ENCODE measurements around the gene TMEM217. TPM values are rescaled to one million over a fixed set of nuclear protein-coding genes. Genes with fewer than 3 reads are reported as not detected.

The TMEM217 gene
- total and polyA plus RNA-seq, 5 donors: 0.15 to 1.0 (median 0.16) TPM; not detected in 2

- intact Hi-C loops (cut with DNase I): no loop called here
- H3K9me3 ChIP-seq (ENCODE audit: control insufficient read depth, low read length): no peaks in the 10 kb centered on the region
- WGBS: 67% methylated on average over 2 of the region's 2 CpGs
- H3K4me1 ChIP-seq (ENCODE audit: control insufficient read depth, insufficient read depth, low read length): peaks cover 2% of the 10 kb centered on the region
- H3K27me3 ChIP-seq (ENCODE audit: control insufficient read depth, insufficient read depth): no peaks in the 10 kb centered on the region
- no peak for ATAC-seq
- no peak overlapping the region for H3K4me3 ChIP-seq (ENCODE audit: low read length)
- H3K27ac ChIP-seq (ENCODE audit: low read length): no peak overlapping the region
- no peak for DNase-seq
Observed at GRCh38 chr6:37260040-37260439, 2.1 kb upstream of the TMEM217 start.

GRCh38 chr6:37259191-37259590 lies 1.2 kb upstream of the TMEM217 start:
- Histone ChIP-seq H3K4me3 (ENCODE audit: low read length) (no peak overlapping the region), H3K27ac (ENCODE audit: low read length) (no peak overlapping the region), H3K9me3 (ENCODE audit: control insufficient read depth, low read length) (no peaks in the 10 kb centered on the region), H3K4me1 (ENCODE audit: control insufficient read depth, insufficient read depth, low read length) (peaks cover 2% of the 10 kb centered on the region), H3K27me3 (ENCODE audit: control insufficient read depth, insufficient read depth) (no peaks in the 10 kb centered on the region)
- intact Hi-C loops (cut with DNase I): no loop called here
- DNase-seq (no peak), ATAC-seq (no peak)
- 39% methylated on average over 2 of the region's 2 CpGs for WGBS

- H3K4me3 ChIP-seq (ENCODE audit: low read length): peak overlapping the region; percentile 87
- peaks cover 2% of the 10 kb centered on the region for H3K4me1 ChIP-seq (ENCODE audit: control insufficient read depth, insufficient read depth, low read length)
- intact Hi-C loops (cut with DNase I): no loop called here
- no peak for ATAC-seq
- no peaks in the 10 kb centered on the region for H3K9me3 ChIP-seq (ENCODE audit: control insufficient read depth, low read length)
- no peaks in the 10 kb centered on the region for H3K27me3 ChIP-seq (ENCODE audit: control insufficient read depth, insufficient read depth)
- no peak for DNase-seq
- H3K27ac ChIP-seq (ENCODE audit: low read length): peak overlapping the region; percentile 80
- 14% methylated on average over 11 of the region's 11 CpGs for WGBS
Observed at GRCh38 chr6:37258405-37259105, 611 bp upstream of the TMEM217 start.

- H3K27ac ChIP-seq (ENCODE audit: low read length): no peak overlapping the region
- intact Hi-C loops (cut with DNase I): no loop called here
Observed at GRCh38 chr6:37257320-37257633, 667 bp downstream of the TMEM217 start.

DNA sequence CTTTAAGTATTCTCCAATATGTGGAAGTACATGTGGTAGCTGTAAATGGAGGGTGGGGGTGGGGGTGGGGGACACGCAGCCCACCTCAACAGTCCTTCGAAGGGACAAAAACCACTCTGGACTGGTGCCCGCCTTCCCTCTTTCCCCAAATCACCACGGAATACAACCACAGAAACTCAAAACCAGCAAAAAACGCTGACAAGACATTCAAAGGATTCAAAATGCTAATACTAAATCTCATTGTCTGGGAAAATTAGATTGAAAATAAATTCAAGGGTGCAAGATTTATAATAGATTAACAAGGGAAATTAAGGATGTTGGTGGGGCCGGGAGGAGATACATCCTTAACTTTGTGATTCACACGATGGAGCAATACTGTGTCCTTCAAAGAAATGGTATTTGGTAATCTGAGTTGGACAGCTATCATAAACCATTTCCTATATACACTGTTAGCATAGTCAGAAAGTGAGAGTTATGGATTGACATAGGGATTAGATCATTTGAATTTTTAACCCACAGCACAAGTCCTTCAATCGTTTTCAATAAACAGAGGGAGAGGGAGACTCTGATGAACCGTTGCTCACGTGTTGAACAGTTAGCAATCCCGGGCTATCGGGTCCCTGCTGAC lies 1.1 kb downstream of the TMEM217 start:
- Histone ChIP-seq H3K4me3 (ENCODE audit: low read length) (peak overlapping the region; percentile 87), H3K4me1 (ENCODE audit: control insufficient read depth, insufficient read depth, low read length) (peaks cover 2% of the 10 kb centered on the region), H3K27me3 (ENCODE audit: control insufficient read depth, insufficient read depth) (no peaks in the 10 kb centered on the region), H3K27ac (ENCODE audit: low read length) (no peak overlapping the region), H3K9me3 (ENCODE audit: control insufficient read depth, low read length) (no peaks in the 10 kb centered on the region)
- no peak for ATAC-seq
- no peak for DNase-seq
- intact Hi-C loops (cut with DNase I): no loop called here
- WGBS: 52% methylated on average over 12 of the region's 12 CpGs

More at GRCh38 chr6:37257320-37257633, 667 bp downstream of the TMEM217 start:
- Histone ChIP-seq H3K4me1 (ENCODE audit: control insufficient read depth, insufficient read depth, low read length) (peaks cover 2% of the 10 kb centered on the region), H3K4me3 (ENCODE audit: low read length) (peak overlapping the region; percentile 87), H3K9me3 (ENCODE audit: control insufficient read depth, low read length) (no peaks in the 10 kb centered on the region), H3K27me3 (ENCODE audit: control insufficient read depth, insufficient read depth) (no peaks in the 10 kb centered on the region)
- under 1% methylated on average over 9 of the region's 9 CpGs for WGBS
- ATAC-seq (no peak), DNase-seq (no peak)

DNA sequence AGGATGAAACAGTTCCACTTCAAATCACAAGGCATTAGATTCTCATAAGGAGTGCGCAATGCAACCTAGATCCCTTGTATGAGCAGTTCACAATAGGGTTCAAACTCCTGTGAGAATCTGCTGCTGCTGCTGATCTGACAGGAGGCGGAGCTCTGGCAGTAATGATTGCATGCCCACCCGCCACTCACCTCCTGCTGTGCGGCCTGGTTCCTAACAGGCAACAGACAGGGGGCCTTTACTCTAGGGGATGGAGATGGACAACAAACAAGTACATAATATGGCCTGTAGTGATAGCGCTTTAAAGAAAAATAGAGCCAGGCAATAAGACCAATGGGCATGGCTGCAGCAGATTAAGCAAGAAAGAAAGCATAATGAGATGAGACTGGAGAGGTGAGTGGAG lies 3.1 kb downstream of the TMEM217 start:
- H3K4me3 ChIP-seq (ENCODE audit: low read length): no peak overlapping the region
- no peaks in the 10 kb centered on the region for H3K27me3 ChIP-seq (ENCODE audit: control insufficient read depth, insufficient read depth)
- H3K4me1 ChIP-seq (ENCODE audit: control insufficient read depth, insufficient read depth, low read length): peaks cover 2% of the 10 kb centered on the region
- DNase-seq (no peak), ATAC-seq (no peak)
- intact Hi-C loops (cut with DNase I): no loop called here
- H3K27ac ChIP-seq (ENCODE audit: low read length): no peak overlapping the region
- H3K9me3 ChIP-seq (ENCODE audit: control insufficient read depth, low read length): no peaks in the 10 kb centered on the region
- 97% methylated on average over 5 of the region's 5 CpGs for WGBS

DNA sequence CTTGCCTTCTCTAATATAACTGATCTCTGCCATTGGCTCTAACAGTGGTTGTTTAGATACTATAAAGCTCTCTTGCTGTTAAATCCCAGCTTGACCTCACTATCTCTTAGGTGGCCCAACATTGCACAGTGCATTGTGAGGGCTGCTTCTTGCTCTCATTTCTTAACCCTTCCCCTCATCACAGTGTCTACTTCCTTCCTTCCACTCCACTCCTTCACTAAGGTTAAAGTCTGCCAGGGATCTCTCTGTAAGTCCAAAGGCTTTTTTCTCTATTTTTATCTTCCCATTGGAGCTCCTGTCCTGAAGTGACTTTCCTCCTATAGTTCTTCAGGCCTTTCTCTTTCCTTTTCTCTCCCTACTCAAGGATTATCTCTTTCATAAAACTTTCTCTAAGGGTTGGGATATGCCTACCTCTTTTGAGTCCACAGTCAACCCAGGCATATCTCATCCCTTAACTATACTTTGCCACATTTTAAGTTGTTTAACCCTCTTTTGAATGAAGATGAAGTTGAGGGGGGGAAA lies 4.4 kb downstream of the TMEM217 start:
- DNase-seq (no peak), ATAC-seq (no peak)
- H3K27ac ChIP-seq (ENCODE audit: low read length): no peak overlapping the region
- intact Hi-C loops (cut with DNase I): no loop called here
- no peak overlapping the region for H3K4me3 ChIP-seq (ENCODE audit: low read length)
- H3K27me3 ChIP-seq (ENCODE audit: control insufficient read depth, insufficient read depth): no peaks in the 10 kb centered on the region
- H3K4me1 ChIP-seq (ENCODE audit: control insufficient read depth, insufficient read depth, low read length): peaks cover 2% of the 10 kb centered on the region
- no peaks in the 10 kb centered on the region for H3K9me3 ChIP-seq (ENCODE audit: control insufficient read depth, low read length)

DNA sequence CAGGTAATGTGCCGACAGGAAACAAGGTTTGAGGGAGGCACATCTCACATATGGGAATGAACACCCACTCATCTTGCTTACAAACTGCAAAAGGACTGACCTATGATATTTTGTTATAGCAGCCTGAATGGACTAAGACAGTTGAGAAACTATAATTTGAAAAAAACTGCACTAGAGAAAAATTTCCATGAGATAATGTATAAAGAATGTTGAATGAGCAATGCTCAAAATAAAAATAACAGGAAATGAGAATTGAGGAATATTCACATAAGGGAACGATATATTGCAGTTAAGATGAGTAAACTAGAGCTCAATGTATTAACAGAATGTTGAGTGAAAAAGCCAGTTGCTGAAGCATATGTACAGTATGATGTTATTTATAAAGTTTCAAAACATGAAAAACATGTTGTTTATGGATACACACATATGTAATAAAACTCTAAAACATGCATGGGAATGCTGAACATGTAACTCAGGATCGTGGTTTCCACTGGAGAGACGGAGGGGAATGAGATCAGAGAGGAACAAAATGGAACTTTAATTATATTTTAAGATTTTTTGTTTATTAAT lies 6.6 kb downstream of the TMEM217 start:
- intact Hi-C loops (cut with DNase I): no loop called here
- 75% methylated on average over 4 of the region's 4 CpGs for WGBS
- DNase-seq (no peak), ATAC-seq (no peak)
- no peaks in the 10 kb centered on the region for H3K4me1 ChIP-seq (ENCODE audit: control insufficient read depth, insufficient read depth, low read length)
- H3K4me3 ChIP-seq (ENCODE audit: low read length): no peak overlapping the region
- H3K27me3 ChIP-seq (ENCODE audit: control insufficient read depth, insufficient read depth): no peaks in the 10 kb centered on the region
- H3K27ac ChIP-seq (ENCODE audit: low read length): no peak overlapping the region
- no peaks in the 10 kb centered on the region for H3K9me3 ChIP-seq (ENCODE audit: control insufficient read depth, low read length)

DNA sequence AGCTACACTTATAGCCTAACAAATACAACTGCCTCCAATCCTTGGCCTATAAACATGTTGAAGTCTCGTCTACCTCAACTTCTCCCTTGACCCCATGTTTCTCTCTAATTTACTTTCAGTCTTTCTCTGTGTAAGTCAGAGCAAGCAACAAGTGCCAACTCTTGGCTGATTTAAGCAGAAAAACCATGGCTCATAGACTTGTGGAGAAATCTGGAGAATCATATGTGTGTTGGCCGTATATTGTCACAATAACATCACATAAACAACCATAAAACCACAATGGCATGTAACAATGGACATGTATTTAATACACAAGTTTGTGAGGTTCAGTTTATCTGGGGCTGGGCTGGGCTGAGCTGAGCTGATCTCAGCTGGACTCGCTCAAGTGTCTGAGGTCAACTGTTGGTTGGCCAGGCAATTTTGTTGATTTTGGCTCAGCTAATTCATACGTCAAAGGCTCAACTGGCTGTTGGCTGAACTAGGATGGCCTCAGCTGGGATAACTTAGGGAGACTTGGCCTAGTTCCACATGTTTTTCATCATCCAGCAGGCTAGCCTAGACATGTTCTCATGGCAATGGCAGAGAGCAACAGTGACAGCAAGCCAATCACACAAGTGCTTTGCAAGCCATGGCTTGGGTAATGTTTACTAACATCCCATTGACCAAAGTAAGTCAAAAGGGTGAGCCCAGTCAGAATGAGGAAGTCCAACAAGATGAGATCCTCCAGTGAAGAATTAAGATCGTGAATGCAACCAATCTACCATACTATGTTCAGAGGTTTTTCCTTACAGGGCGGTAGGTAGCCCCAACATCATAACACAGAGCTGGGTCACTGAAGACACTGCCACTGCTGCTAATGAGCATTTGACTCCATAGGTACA lies 13.3 kb downstream of the TMEM217 start:
- Histone ChIP-seq H3K9me3 (ENCODE audit: control insufficient read depth, low read length) (no peaks in the 10 kb centered on the region), H3K4me3 (ENCODE audit: low read length) (no peak overlapping the region), H3K27me3 (ENCODE audit: control insufficient read depth, insufficient read depth) (no peaks in the 10 kb centered on the region), H3K27ac (ENCODE audit: low read length) (peak overlapping the region; percentile 99), H3K4me1 (ENCODE audit: control insufficient read depth, insufficient read depth, low read length) (peaks cover 15% of the 10 kb centered on the region)
- 24% methylated on average over 6 of the region's 6 CpGs for WGBS
- intact Hi-C loops (cut with DNase I): no loop called here
- DNase-seq (peak; percentile 78 to 90 (median 80)), ATAC-seq (peak; percentile 91 to 94)

DNA sequence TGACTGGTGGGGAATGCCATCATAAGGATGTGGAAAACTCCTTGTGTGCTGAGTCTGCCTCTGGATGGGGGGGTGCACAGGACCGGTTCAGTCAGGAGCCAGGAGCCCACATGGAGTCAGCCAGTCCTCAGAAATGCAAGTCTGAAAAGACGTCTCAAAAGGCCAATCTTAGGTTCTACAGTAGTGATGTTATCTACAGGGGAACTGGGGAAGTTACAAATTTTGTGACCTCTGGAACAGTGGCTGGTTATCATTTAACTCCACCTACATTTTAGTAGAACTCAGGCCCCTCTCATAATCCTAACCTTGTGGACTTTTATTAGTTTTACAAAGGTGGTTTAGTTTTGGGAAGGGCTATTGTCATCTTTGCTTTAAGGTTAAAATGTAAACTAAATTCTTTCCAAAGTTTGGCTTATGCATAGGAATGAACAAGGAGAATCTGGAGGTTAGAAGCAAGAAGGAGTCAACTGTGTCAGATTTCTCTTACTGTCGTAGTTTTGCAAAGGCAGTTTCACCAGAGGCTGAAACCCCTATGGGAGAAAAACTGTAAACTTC lies 14.1 kb downstream of the TMEM217 start:
- H3K27ac ChIP-seq (ENCODE audit: low read length): peak overlapping the region; percentile 53
- no peak overlapping the region for H3K4me3 ChIP-seq (ENCODE audit: low read length)
- DNase-seq (peak in 1 of 3 donors; percentile 18), ATAC-seq (no peak)
- peaks cover 15% of the 10 kb centered on the region for H3K4me1 ChIP-seq (ENCODE audit: control insufficient read depth, insufficient read depth, low read length)
- no peaks in the 10 kb centered on the region for H3K27me3 ChIP-seq (ENCODE audit: control insufficient read depth, insufficient read depth)
- WGBS: 45% methylated on average over 3 of the region's 3 CpGs
- intact Hi-C loops (cut with DNase I): no loop called here
- H3K9me3 ChIP-seq (ENCODE audit: control insufficient read depth, low read length): no peaks in the 10 kb centered on the region

Measured in right cardiac atrium (tissue), 5 donors.